NCI-H1694 treated with DMSO at 0.1 percent for 48 hours (cell line): ENCODE measurements around the gene CDC42BPB.

ENCODE experiments used
- DNase-seq: peaks from one replicate; lab custom pipeline; 2025; lab: John Stamatoyannopoulos, UW

CDC42BPB gene

GRCh38 chr14:103016594-103016993 is 40.8 kb downstream of the CDC42BPB start:
- DNase-seq: no peak

GRCh38 chr14:103016071-103016470 is 41.3 kb downstream of the CDC42BPB start:
- no peak for DNase-seq

- DNase-seq: no peak
Measured at GRCh38 chr14:103015426-103015825, 41.9 kb downstream of the CDC42BPB start.

- DNase-seq: no peak
Measured at GRCh38 chr14:103014466-103015228, 42.7 kb downstream of the CDC42BPB start.

GRCh38 chr14:103013028-103013427 is 44.3 kb downstream of the CDC42BPB start:
- no peak for DNase-seq

- DNase-seq: no peak
Measured at GRCh38 chr14:103009559-103009958, 47.8 kb downstream of the CDC42BPB start.

GRCh38 chr14:103008768-103009357 is 48.5 kb downstream of the CDC42BPB start:
- peak; percentile 72 for DNase-seq

GRCh38 chr14:103008126-103008525 is 49.2 kb downstream of the CDC42BPB start:
- no peak for DNase-seq

GRCh38 chr14:103007555-103007954 is 49.8 kb downstream of the CDC42BPB start:
- no peak for DNase-seq

- DNase-seq: no peak
Measured at GRCh38 chr14:103006991-103007520, 50.3 kb downstream of the CDC42BPB start.

- no peak for DNase-seq
Measured at GRCh38 chr14:103006106-103006505, 51.2 kb downstream of the CDC42BPB start.

GRCh38 chr14:103003850-103004249 is 53.5 kb downstream of the CDC42BPB start:
- no peak for DNase-seq

GRCh38 chr14:103003351-103003615 is 54.1 kb downstream of the CDC42BPB start:
- DNase-seq: no peak

GRCh38 chr14:103002578-103003350 is 54.6 kb downstream of the CDC42BPB start:
- no peak for DNase-seq

GRCh38 chr14:103001651-103002396 is 55.5 kb downstream of the CDC42BPB start:
- DNase-seq: no peak

GRCh38 chr14:103001226-103001625 is 56.1 kb downstream of the CDC42BPB start:
- DNase-seq: no peak

GRCh38 chr14:103000291-103000921 is 56.9 kb downstream of the CDC42BPB start:
- DNase-seq: no peak

GRCh38 chr14:102999227-102999895 is 58.0 kb downstream of the CDC42BPB start:
- no peak for DNase-seq

- DNase-seq: no peak
Measured at GRCh38 chr14:102998393-102998792, 59.0 kb downstream of the CDC42BPB start.

- DNase-seq: no peak
Measured at GRCh38 chr14:102996941-102997340, 60.4 kb downstream of the CDC42BPB start.

GRCh38 chr14:102994689-102995088 is 62.7 kb downstream of the CDC42BPB start:
- DNase-seq: no peak
